Neural crest cell (in vitro differentiated cells): Measurements from ENCODE around the gene ANKRD24. TPM values are rescaled to one million over a fixed set of nuclear protein-coding genes. Genes with fewer than 3 reads are reported as not detected.
"Not testable (repeated sequence)": the region's sequence is repeated elsewhere in the genome, so short reads cannot be mapped to it uniquely, and the experiment has no call there.

Source experiments
- DNase-seq: peaks from one replicate; pipeline ENCODE4 v3.0.0; 2021; ENCODE audit warnings: low read depth, mixed read lengths, low spot score
- H3K27ac Mint-ChIP-seq: one replicate; pipeline ENCODE4 v1.8.0; 2021; ENCODE audit warnings: mild to moderate bottlenecking, mixed read lengths; ENCODE audit not compliant: unreplicated experiment
- H3K27me3 Mint-ChIP-seq: 2 replicates; pipeline ENCODE4 v1.8.0; 2021; ENCODE audit warnings: low read depth, mild to moderate bottlenecking, mixed read lengths
- H3K36me3 Mint-ChIP-seq: 2 replicates; pipeline ENCODE4 v1.8.0; 2021; ENCODE audit warnings: low read depth, mild to moderate bottlenecking, mixed read lengths
- H3K4me1 Mint-ChIP-seq: 2 replicates; pipeline ENCODE4 v1.8.0; 2021; ENCODE audit warnings: mixed read lengths
- H3K4me3 Mint-ChIP-seq: one replicate; pipeline ENCODE4 v1.8.0; 2021; ENCODE audit warnings: mild to moderate bottlenecking, mixed read lengths
- H3K9me3 Mint-ChIP-seq: 2 replicates; pipeline ENCODE4 v1.8.0; 2021; ENCODE audit warnings: mixed read lengths
- CTCF ChIP-seq: fragments of 200-600 bp; sonication (generic); conservative IDR thresholded peaks from 2 replicates; pipeline ENCODE4 v1.5.0; 2021; ENCODE audit warnings: antibody characterized with exemption, mild to moderate bottlenecking
- long read RNA-seq: library from polyadenylated mRNA; unstranded; transcript quantifications from one replicate; pipeline ENCODE4 v2.0.0, GENCODE V29; 2020
- total RNA-seq: library from RNA; stranded (reverse); gene quantifications from 2 replicates; pipeline ENCODE4 v1.2.1, GENCODE V29; 2021

The ANKRD24 gene
- total RNA-seq = 0.19 and 0.27 TPM in 2 replicates
- long read RNA-seq = 0 reads

- H3K27me3 Mint-ChIP-seq = peaks cover 23% of the 10 kb centered on the region
- H3K9me3 Mint-ChIP-seq = no peaks in the 10 kb centered on the region
- H3K27ac Mint-ChIP-seq = peak within 1 kb of the TSS; percentile 99
- peak; percentile 94 for DNase-seq
- H3K36me3 Mint-ChIP-seq = no peaks in the 10 kb centered on the region
- no peak for TF ChIP-seq CTCF
- peak within 1 kb of the TSS; percentile 98 for H3K4me3 Mint-ChIP-seq
- H3K4me1 Mint-ChIP-seq = peaks cover 23% of the 10 kb centered on the region
Measured at GRCh38 chr19:4182084-4182810, at the start of gene ANKRD24, which contains the start of gene SIRT6. Gene ANKRD24 (plus strand): TSS chr19:4182689. CDS start chr19:4186426, 3,737 bp downstream. Gene SIRT6 (minus strand): TSS chr19:4182563. CDS start chr19:4182539, 24 bp downstream.

- H3K4me3 Mint-ChIP-seq = no peak overlapping the region
- H3K27me3 Mint-ChIP-seq = no peaks in the 10 kb centered on the region
- H3K36me3 Mint-ChIP-seq = no peaks in the 10 kb centered on the region
- no peak for DNase-seq
- TF ChIP-seq CTCF = no peak
- peaks cover 8% of the 10 kb centered on the region for H3K4me1 Mint-ChIP-seq
- no peak overlapping the region for H3K27ac Mint-ChIP-seq
- H3K9me3 Mint-ChIP-seq = no peaks in the 10 kb centered on the region
Measured at GRCh38 chr19:4134351-4134750, 48.1 kb upstream of the ANKRD24 start.

GRCh38 chr19:4135386-4135785 is 47.1 kb upstream of the ANKRD24 start:
- not testable (repeated sequence) for H3K27me3 Mint-ChIP-seq, H3K27ac Mint-ChIP-seq, H3K9me3 Mint-ChIP-seq, DNase-seq, H3K4me3 Mint-ChIP-seq, H3K36me3 Mint-ChIP-seq
- peaks cover 14% of the 10 kb centered on the region for H3K4me1 Mint-ChIP-seq

- H3K4me3 Mint-ChIP-seq = no peak overlapping the region
- no peak overlapping the region for H3K27ac Mint-ChIP-seq
- H3K27me3 Mint-ChIP-seq = peaks cover 5% of the 10 kb centered on the region
- H3K4me1 Mint-ChIP-seq = peaks cover 8% of the 10 kb centered on the region
- no peaks in the 10 kb centered on the region for H3K36me3 Mint-ChIP-seq
- no peak for DNase-seq
- TF ChIP-seq CTCF = no peak
- H3K9me3 Mint-ChIP-seq = no peaks in the 10 kb centered on the region
Measured at GRCh38 chr19:4136680-4137088, 45.8 kb upstream of the ANKRD24 start.

GRCh38 chr19:4138445-4138844 is 44.0 kb upstream of the ANKRD24 start:
- TF ChIP-seq CTCF = no peak
- Mint-ChIP-seq H3K27me3 (peaks cover 12% of the 10 kb centered on the region), H3K4me1 (peaks cover 8% of the 10 kb centered on the region), H3K36me3 (no peaks in the 10 kb centered on the region), H3K9me3 (no peaks in the 10 kb centered on the region), H3K27ac (no peak overlapping the region), H3K4me3 (no peak overlapping the region)
- DNase-seq = no peak

- Mint-ChIP-seq H3K27me3 (peaks cover 23% of the 10 kb centered on the region), H3K27ac (no peak overlapping the region), H3K4me1 (peaks cover 8% of the 10 kb centered on the region), H3K9me3 (no peaks in the 10 kb centered on the region), H3K36me3 (no peaks in the 10 kb centered on the region), H3K4me3 (no peak overlapping the region)
- peak; percentile 87 for DNase-seq
- peak; percentile 73 for TF ChIP-seq CTCF
Measured at GRCh38 chr19:4139614-4140236, 42.8 kb upstream of the ANKRD24 start.
